Activated CD8-positive, alpha-beta memory T cell treated with anti-CD3 and anti-CD28 coated beads, Interleukin-2, amount 10 ng/mL, durations not matched to agents 7 days and 5 days (primary cell): ENCODE results near the gene NFIX. TPM values are rescaled to one million over a fixed set of nuclear protein-coding genes. Genes with fewer than 3 reads are reported as not detected.

Experiments used
- ATAC-seq: fragments of 150-1000 bp; cut with Tn5 transposase; one replicate; pipeline ENCODE4 v1.10.0; 2021; ENCODE audit warnings: moderate library complexity
- CTCF ChIA-PET: fragments of 350-600 bp; sonication (Branson Sonifier 250); formaldehyde crosslinking; loops from one replicate; lab custom pipeline; 2021; ENCODE audit warnings: antibody characterized with exemption; lab: Charles Lee
- DNase-seq: peaks from one replicate; pipeline ENCODE4 v3.0.0-alpha.2; 2020
- H3K27ac Mint-ChIP-seq: one replicate; pipeline ENCODE4 v1.8.0; 2021; ENCODE audit warnings: mild to moderate bottlenecking, mixed read lengths
- H3K27me3 Mint-ChIP-seq: one replicate; pipeline ENCODE4 v1.8.0; 2021; ENCODE audit warnings: mixed read lengths
- H3K36me3 Mint-ChIP-seq: one replicate; pipeline ENCODE4 v1.8.0; 2021; ENCODE audit warnings: mild to moderate bottlenecking, mixed read lengths
- H3K4me1 Mint-ChIP-seq: one replicate; pipeline ENCODE4 v1.8.0; 2021; ENCODE audit warnings: mixed read lengths
- H3K4me3 Mint-ChIP-seq: one replicate; pipeline ENCODE4 v1.8.0; 2021; ENCODE audit warnings: mild to moderate bottlenecking, moderate library complexity, mixed read lengths
- H3K9me3 Mint-ChIP-seq: one replicate; pipeline ENCODE4 v1.8.0; 2022; ENCODE audit warnings: low read depth, mixed read lengths
- total RNA-seq, 2 experiments: library from RNA; stranded (reverse); gene quantifications; one replicate each; pipeline ENCODE4 v1.2.3, GENCODE V29; 2021

Gene NFIX
- total RNA-seq, 2 experiments from 2014 or later: 0.21 to 0.32 TPM

- peaks cover 16% of the 10 kb centered on the region for H3K4me1 Mint-ChIP-seq
- DNase-seq: no peak
- H3K4me3 Mint-ChIP-seq: no peak overlapping the region
- H3K9me3 Mint-ChIP-seq: no peaks in the 10 kb centered on the region
- no peak overlapping the region for H3K27ac Mint-ChIP-seq
- ATAC-seq: no peak
- CTCF ChIA-PET: interaction anchor here (1.0 to 1.7 kb wide), 3 partner anchors 8 to 60 kb away, joined by 3 to 6 read pairs (median 5); no protein-coding TSS in a partner anchor
- H3K27me3 Mint-ChIP-seq: peaks cover 72% of the 10 kb centered on the region
- H3K36me3 Mint-ChIP-seq: no peaks in the 10 kb centered on the region
Observed at GRCh38 chr19:13024951-13025697, 29.8 kb downstream of the NFIX start.

GRCh38 chr19:13025819-13026456 lies 30.7 kb downstream of the NFIX start:
- Mint-ChIP-seq H3K9me3 (no peaks in the 10 kb centered on the region), H3K27me3 (peaks cover 68% of the 10 kb centered on the region), H3K4me1 (peaks cover 16% of the 10 kb centered on the region), H3K27ac (no peak overlapping the region), H3K36me3 (no peaks in the 10 kb centered on the region), H3K4me3 (no peak overlapping the region)
- ATAC-seq: no peak
- CTCF ChIA-PET: interaction anchor here (1.0 kb wide), 1 partner anchor 8 kb away, joined by 3 read pairs; no protein-coding TSS in a partner anchor
- no peak for DNase-seq

DNA sequence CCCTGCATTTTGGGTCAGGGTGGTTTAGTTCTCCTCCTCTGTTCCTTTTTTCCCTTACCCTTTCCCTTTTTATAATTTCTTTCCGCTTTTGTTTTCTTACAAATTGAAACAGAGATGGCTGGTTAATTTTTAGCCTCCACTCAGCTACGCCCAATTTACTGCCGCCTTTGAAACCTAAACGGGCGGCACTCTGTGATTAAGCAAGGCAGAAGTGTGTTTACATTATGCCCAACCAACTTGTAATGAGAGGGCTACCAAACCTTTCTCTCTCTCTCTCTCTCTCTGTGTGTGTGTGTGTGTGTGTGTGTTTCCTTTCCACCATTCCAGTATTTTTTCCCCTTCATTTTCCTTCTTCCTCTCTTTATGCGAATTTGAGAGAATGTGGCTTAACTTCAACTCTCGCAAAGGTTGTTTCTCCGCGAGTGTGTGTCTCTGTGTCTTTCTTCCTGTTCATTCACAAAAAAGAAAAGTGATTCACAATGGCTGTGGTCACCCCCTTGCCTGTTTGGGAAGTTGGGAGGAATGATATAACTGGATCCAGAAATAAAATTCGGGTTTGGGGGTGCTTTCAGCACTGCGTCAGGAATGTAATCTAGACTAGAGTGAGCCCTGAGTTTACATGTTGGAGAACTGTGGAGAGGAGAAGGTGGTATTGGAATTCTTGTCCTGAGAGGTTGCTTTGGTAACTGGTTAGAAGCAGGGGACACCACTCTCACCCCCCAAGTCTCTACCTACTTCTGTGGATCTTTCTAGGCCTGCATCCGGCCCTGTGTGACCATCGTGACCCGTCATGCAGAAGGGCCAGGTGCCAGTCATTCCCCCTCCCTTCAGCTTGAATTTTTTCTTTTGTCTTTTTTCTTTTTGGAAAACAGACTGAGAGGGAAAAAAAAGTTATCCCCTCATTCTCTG lies 31.4 kb downstream of the NFIX start:
- DNase-seq: no peak
- H3K9me3 Mint-ChIP-seq: no peaks in the 10 kb centered on the region
- no peak overlapping the region for H3K4me3 Mint-ChIP-seq
- H3K36me3 Mint-ChIP-seq: no peaks in the 10 kb centered on the region
- H3K4me1 Mint-ChIP-seq: peaks cover 16% of the 10 kb centered on the region
- H3K27me3 Mint-ChIP-seq: peaks cover 62% of the 10 kb centered on the region
- ATAC-seq: no peak
- CTCF ChIA-PET: interaction anchor here (1.0 to 4.6 kb wide), 3 partner anchors 7 to 49 kb away, joined by 3 to 23 read pairs (median 5); no protein-coding TSS in a partner anchor
- no peak overlapping the region for H3K27ac Mint-ChIP-seq

GRCh38 chr19:13027557-13027956 lies 32.3 kb downstream of the NFIX start:
- DNase-seq (no peak), ATAC-seq (no peak)
- Mint-ChIP-seq H3K9me3 (no peaks in the 10 kb centered on the region), H3K27me3 (peaks cover 55% of the 10 kb centered on the region), H3K36me3 (no peaks in the 10 kb centered on the region), H3K4me1 (peaks cover 16% of the 10 kb centered on the region), H3K4me3 (no peak overlapping the region), H3K27ac (no peak overlapping the region)
- CTCF ChIA-PET: interaction anchor here (1.4 to 4.6 kb wide), 2 partner anchors 33 to 50 kb away, joined by 5 to 23 read pairs; no protein-coding TSS in a partner anchor

GRCh38 chr19:13028027-13028426 lies 32.8 kb downstream of the NFIX start:
- ATAC-seq (no peak), DNase-seq (no peak)
- Mint-ChIP-seq H3K4me3 (no peak overlapping the region), H3K4me1 (peaks cover 12% of the 10 kb centered on the region), H3K9me3 (no peaks in the 10 kb centered on the region), H3K27me3 (peaks cover 51% of the 10 kb centered on the region), H3K27ac (no peak overlapping the region), H3K36me3 (no peaks in the 10 kb centered on the region)
- CTCF ChIA-PET: interaction anchor here (1.4 to 4.6 kb wide), 4 partner anchors 33 to 66 kb away, joined by 5 to 23 read pairs (median 16); no protein-coding TSS in a partner anchor

- Mint-ChIP-seq H3K9me3 (no peaks in the 10 kb centered on the region), H3K36me3 (no peaks in the 10 kb centered on the region), H3K27me3 (peaks cover 42% of the 10 kb centered on the region), H3K4me1 (peaks cover 9% of the 10 kb centered on the region), H3K27ac (no peak overlapping the region), H3K4me3 (no peak overlapping the region)
- DNase-seq (no peak), ATAC-seq (no peak)
- CTCF ChIA-PET: interaction anchor here (1.2 to 4.6 kb wide), 8 partner anchors 14 to 64 kb away, joined by 4 to 23 read pairs (median 8); no protein-coding TSS in a partner anchor
Observed at GRCh38 chr19:13029301-13029880, 34.1 kb downstream of the NFIX start.

- no peak overlapping the region for H3K4me3 Mint-ChIP-seq
- no peak for DNase-seq
Observed at GRCh38 chr19:13029893-13030292, 34.6 kb downstream of the NFIX start.

GRCh38 chr19:13031917-13032623 lies 36.8 kb downstream of the NFIX start:
- H3K36me3 Mint-ChIP-seq: no peaks in the 10 kb centered on the region
- peaks cover 19% of the 10 kb centered on the region for H3K27me3 Mint-ChIP-seq
- H3K27ac Mint-ChIP-seq: no peak overlapping the region
- CTCF ChIA-PET: interaction anchor here (0.8 to 2.1 kb wide), 8 partner anchors 8 to 67 kb away, joined by 3 to 14 read pairs (median 6); no protein-coding TSS in a partner anchor
- no peaks in the 10 kb centered on the region for H3K9me3 Mint-ChIP-seq
- peaks cover 8% of the 10 kb centered on the region for H3K4me1 Mint-ChIP-seq
- no peak overlapping the region for H3K4me3 Mint-ChIP-seq
- ATAC-seq (no peak), DNase-seq (no peak)

More at GRCh38 chr19:13029893-13030292, 34.6 kb downstream of the NFIX start:
- no peaks in the 10 kb centered on the region for H3K9me3 Mint-ChIP-seq
- CTCF ChIA-PET: interaction anchor here (1.2 to 4.6 kb wide), 8 partner anchors 14 to 65 kb away, joined by 4 to 23 read pairs (median 8); no protein-coding TSS in a partner anchor
- no peaks in the 10 kb centered on the region for H3K36me3 Mint-ChIP-seq
- ATAC-seq: no peak
- peaks cover 37% of the 10 kb centered on the region for H3K27me3 Mint-ChIP-seq
- peaks cover 6% of the 10 kb centered on the region for H3K4me1 Mint-ChIP-seq
- H3K27ac Mint-ChIP-seq: no peak overlapping the region

GRCh38 chr19:13032837-13033236 lies 37.6 kb downstream of the NFIX start:
- DNase-seq (no peak), ATAC-seq (no peak)
- no peak overlapping the region for H3K4me3 Mint-ChIP-seq
- H3K27ac Mint-ChIP-seq: no peak overlapping the region
- peaks cover 15% of the 10 kb centered on the region for H3K4me1 Mint-ChIP-seq
- peaks cover 17% of the 10 kb centered on the region for H3K27me3 Mint-ChIP-seq
- H3K9me3 Mint-ChIP-seq: no peaks in the 10 kb centered on the region
- no peaks in the 10 kb centered on the region for H3K36me3 Mint-ChIP-seq
- CTCF ChIA-PET: interaction anchor here (1.4 to 2.5 kb wide), 9 partner anchors 9 to 68 kb away, joined by 3 to 20 read pairs (median 6); no protein-coding TSS in a partner anchor

DNA sequence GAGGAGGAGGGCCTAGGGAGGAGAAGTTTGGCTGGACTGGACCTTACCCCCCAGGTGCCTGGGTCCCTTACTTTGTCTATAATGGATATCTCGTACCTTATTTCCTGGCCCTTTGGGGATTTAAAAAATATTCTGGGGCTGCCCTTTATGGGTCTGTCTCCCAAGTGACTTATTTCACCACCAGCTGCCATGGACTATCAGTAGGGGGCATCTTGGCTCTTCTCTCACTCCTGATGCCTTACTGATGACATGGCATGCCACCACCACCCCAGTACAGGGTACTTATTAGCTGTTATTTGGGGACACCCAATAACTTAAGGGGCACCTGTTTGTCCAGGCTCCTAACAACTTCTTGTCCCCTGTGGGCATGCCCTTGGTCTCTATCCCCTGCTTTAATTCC lies 38.0 kb downstream of the NFIX start:
- Mint-ChIP-seq H3K4me3 (no peak overlapping the region), H3K9me3 (no peaks in the 10 kb centered on the region), H3K36me3 (no peaks in the 10 kb centered on the region), H3K27me3 (peaks cover 18% of the 10 kb centered on the region), H3K4me1 (peaks cover 16% of the 10 kb centered on the region), H3K27ac (no peak overlapping the region)
- CTCF ChIA-PET: interaction anchor here (0.6 to 2.5 kb wide), 22 partner anchors 9 to 157 kb away, joined by 3 to 20 read pairs (median 5); no protein-coding TSS in a partner anchor
- no peak for ATAC-seq
- DNase-seq: no peak

GRCh38 chr19:13033819-13034611 lies 38.7 kb downstream of the NFIX start:
- Mint-ChIP-seq H3K9me3 (no peaks in the 10 kb centered on the region), H3K27me3 (peaks cover 11% of the 10 kb centered on the region), H3K27ac (no peak overlapping the region), H3K4me3 (no peak overlapping the region), H3K4me1 (peaks cover 16% of the 10 kb centered on the region), H3K36me3 (no peaks in the 10 kb centered on the region)
- CTCF ChIA-PET: interaction anchor here (0.6 to 2.5 kb wide), 28 partner anchors 8 to 158 kb away, joined by 3 to 20 read pairs (median 4); no protein-coding TSS in a partner anchor
- DNase-seq (peak; percentile 63), ATAC-seq (peak; percentile 73)
